HG02642 (cell line): ENCODE data around the gene YAE1.

ENCODE experiments used
- ATAC-seq: cut with Tn5 transposase; IDR thresholded peaks from one replicate; pipeline ENCODE4 v1.9.1; 2021; ENCODE audit warnings: mild to moderate bottlenecking; ENCODE audit not compliant: unreplicated experiment, poor library complexity

Gene YAE1

GRCh38 chr7:39553436-39553835 is 12.8 kb upstream of the YAE1 start:
- no peak for ATAC-seq

GRCh38 chr7:39554583-39555165 is 11.5 kb upstream of the YAE1 start:
- ATAC-seq = no peak

GRCh38 chr7:39557222-39557621 is 9.0 kb upstream of the YAE1 start:
- no peak for ATAC-seq

GRCh38 chr7:39557911-39558310 is 8.3 kb upstream of the YAE1 start:
- no peak for ATAC-seq

GRCh38 chr7:39560408-39560807 is 5.8 kb upstream of the YAE1 start:
- ATAC-seq = no peak

- no peak for ATAC-seq
These were observed 5.2 kb upstream of the YAE1 start for GRCh38 chr7:39560997-39561396.

- no peak for ATAC-seq
These were observed 666 bp upstream of the YAE1 start for GRCh38 chr7:39565538-39565937.

- no peak for ATAC-seq
These were observed 1.1 kb downstream of the YAE1 start for GRCh38 chr7:39567294-39567693.

GRCh38 chr7:39574673-39575349 is 8.6 kb downstream of the YAE1 start:
- ATAC-seq = no peak

- ATAC-seq = no peak
These were observed 11.1 kb downstream of the YAE1 start for GRCh38 chr7:39577229-39577874.

- peak; percentile 96 for ATAC-seq
These were observed 14.1 kb downstream of the YAE1 start for GRCh38 chr7:39580149-39580874.

GRCh38 chr7:39582536-39582935 is 16.3 kb downstream of the YAE1 start:
- ATAC-seq = no peak

GRCh38 chr7:39583539-39583938 is 17.3 kb downstream of the YAE1 start:
- no peak for ATAC-seq

- no peak for ATAC-seq
These were observed 21.2 kb downstream of the YAE1 start for GRCh38 chr7:39587393-39587792.

- ATAC-seq = no peak
These were observed 22.2 kb downstream of the YAE1 start for GRCh38 chr7:39588416-39588815.

GRCh38 chr7:39589323-39590111 is 23.3 kb downstream of the YAE1 start:
- ATAC-seq = peak; percentile 90

- no peak for ATAC-seq
These were observed 26.4 kb downstream of the YAE1 start for GRCh38 chr7:39592586-39592985.

GRCh38 chr7:39594988-39595620 is 28.9 kb downstream of the YAE1 start:
- no peak for ATAC-seq

- no peak for ATAC-seq
These were observed 36.1 kb downstream of the YAE1 start for GRCh38 chr7:39602351-39602750.

GRCh38 chr7:39603924-39604323 is 37.7 kb downstream of the YAE1 start:
- no peak for ATAC-seq
